Skeletal muscle tissue (tissue), 4 donors: ENCODE results near the gene SLF1. TPM values are rescaled to one million over a fixed set of nuclear protein-coding genes. Genes with fewer than 3 reads are reported as not detected.
A peak's percentile ranks its signal among the peaks of the same experiment; 100 is the strongest.

ENCODE experiments used
- H3K27ac ChIP-seq: one replicate; pipeline ENCODE4 v1.7.0; 2013; ENCODE audit warnings: mild to moderate bottlenecking, low read depth, low read length, inconsistent platforms
- H3K27me3 ChIP-seq, 3 donors: one replicate each; pipeline ENCODE4 v1.7.0; 2013; ENCODE audit warnings: low read length in 3 of 3; ENCODE audit not compliant: control insufficient read depth in 3 of 3, insufficient read depth in 3 of 3
- H3K36me3 ChIP-seq, 3 donors: one replicate each; pipeline ENCODE4 v1.7.0; 2013; ENCODE audit warnings: low read length in 3 of 3; ENCODE audit not compliant: control insufficient read depth in 3 of 3, insufficient read depth in 3 of 3
- H3K4me1 ChIP-seq, 3 donors: one replicate each; pipeline ENCODE4 v1.7.0; 2013; ENCODE audit warnings: low read length in 3 of 3, mild to moderate bottlenecking in 3 of 3; ENCODE audit not compliant: control insufficient read depth in 3 of 3, insufficient read depth in 3 of 3
- H3K4me3 ChIP-seq, 3 donors: one replicate each; pipeline ENCODE4 v1.7.0; 2013; ENCODE audit warnings: low read length in 3 of 3
- H3K9ac ChIP-seq, 3 donors: one replicate each; pipeline ENCODE4 v1.7.0; 2013; ENCODE audit warnings: low read length in 3 of 3, mild to moderate bottlenecking in 3 of 3, moderate library complexity in 2 of 3, low read depth in 1 of 3
- H3K9me3 ChIP-seq, 3 donors: one replicate each; pipeline ENCODE4 v1.7.0; 2013; ENCODE audit warnings: low read length in 3 of 3; ENCODE audit not compliant: control insufficient read depth in 3 of 3
- total RNA-seq: library from RNA; depleted of rRNA; stranded (reverse); fragments of >200 nt; gene quantifications from one replicate; pipeline ENCODE4 v1.2.3, GENCODE V29; 2014
- donor health status: Osteomylitis.

Gene SLF1
- total RNA-seq, 1 donor from 2014 or later, result 10.4 TPM

- no peaks in the 10 kb centered on the region for H3K36me3 ChIP-seq
- H3K4me1 ChIP-seq, result peaks cover 0 to 12% (median 12%) of the 10 kb centered on the region in 3 donors
- H3K9ac ChIP-seq, result peak overlapping the region; percentile 80 to 87 (median 81)
- peak overlapping the region; percentile 88 to 97 (median 90) for H3K4me3 ChIP-seq
- peak overlapping the region; percentile 63 for H3K27ac ChIP-seq
- no peaks in the 10 kb centered on the region for H3K27me3 ChIP-seq
- no peaks in the 10 kb centered on the region for H3K9me3 ChIP-seq
These were observed 408 bp upstream of the SLF1 start for GRCh38 chr5:94618029-94618492.

GRCh38 chr5:94620256-94620655 is 1.8 kb downstream of the SLF1 start:
- Histone ChIP-seq H3K9ac (no peak overlapping the region), H3K27me3 (no peaks in the 10 kb centered on the region), H3K9me3 (no peaks in the 10 kb centered on the region), H3K4me3 (no peak overlapping the region), H3K4me1 (peaks cover 0 to 12% (median 12%) of the 10 kb centered on the region in 3 donors), H3K36me3 (no peaks in the 10 kb centered on the region), H3K27ac (no peak overlapping the region)

GRCh38 chr5:94621763-94622162 is 3.3 kb downstream of the SLF1 start:
- H3K27ac ChIP-seq, result no peak overlapping the region
- H3K9me3 ChIP-seq, result no peaks in the 10 kb centered on the region
- no peaks in the 10 kb centered on the region for H3K36me3 ChIP-seq
- H3K4me3 ChIP-seq, result no peak overlapping the region
- H3K9ac ChIP-seq, result no peak overlapping the region
- peaks cover 0 to 12% (median 12%) of the 10 kb centered on the region in 3 donors for H3K4me1 ChIP-seq
- no peaks in the 10 kb centered on the region for H3K27me3 ChIP-seq

- Histone ChIP-seq H3K9ac (no peak overlapping the region), H3K4me1 (peaks cover 0 to 5% (median 4%) of the 10 kb centered on the region in 3 donors), H3K4me3 (no peak overlapping the region), H3K36me3 (no peaks in the 10 kb centered on the region), H3K27me3 (no peaks in the 10 kb centered on the region), H3K9me3 (no peaks in the 10 kb centered on the region), H3K27ac (no peak overlapping the region)
These were observed 4.5 kb downstream of the SLF1 start for GRCh38 chr5:94623011-94623410.

GRCh38 chr5:94623877-94624276 is 5.4 kb downstream of the SLF1 start:
- H3K4me1 ChIP-seq, result peaks cover 0 to 5% (median 0%) of the 10 kb centered on the region in 3 donors
- no peak overlapping the region for H3K9ac ChIP-seq
- H3K4me3 ChIP-seq, result no peak overlapping the region
- no peaks in the 10 kb centered on the region for H3K27me3 ChIP-seq
- no peak overlapping the region for H3K27ac ChIP-seq
- H3K9me3 ChIP-seq, result no peaks in the 10 kb centered on the region
- no peaks in the 10 kb centered on the region for H3K36me3 ChIP-seq

GRCh38 chr5:94627191-94627590 is 8.7 kb downstream of the SLF1 start:
- H3K4me3 ChIP-seq, result no peak overlapping the region
- H3K4me1 ChIP-seq, result no peaks in the 10 kb centered on the region
- H3K9ac ChIP-seq, result no peak overlapping the region
- peaks cover 0 to 2% (median 0%) of the 10 kb centered on the region in 3 donors for H3K9me3 ChIP-seq
- no peaks in the 10 kb centered on the region for H3K27me3 ChIP-seq
- H3K36me3 ChIP-seq, result peaks cover 0 to 11% (median 4%) of the 10 kb centered on the region in 3 donors
- H3K27ac ChIP-seq, result no peak overlapping the region

GRCh38 chr5:94632024-94632423 is 13.6 kb downstream of the SLF1 start:
- H3K36me3 ChIP-seq, result peaks cover 0 to 11% (median 4%) of the 10 kb centered on the region in 3 donors
- no peak overlapping the region for H3K4me3 ChIP-seq
- H3K27ac ChIP-seq, result no peak overlapping the region
- H3K27me3 ChIP-seq, result no peaks in the 10 kb centered on the region
- peaks cover 0 to 2% (median 0%) of the 10 kb centered on the region in 3 donors for H3K9me3 ChIP-seq
- no peak overlapping the region for H3K9ac ChIP-seq
- no peaks in the 10 kb centered on the region for H3K4me1 ChIP-seq

- H3K4me3 ChIP-seq, result no peak overlapping the region
- peaks cover 0 to 3% (median 0%) of the 10 kb centered on the region in 3 donors for H3K36me3 ChIP-seq
- H3K4me1 ChIP-seq, result no peaks in the 10 kb centered on the region
- no peak overlapping the region for H3K27ac ChIP-seq
- H3K9ac ChIP-seq, result no peak overlapping the region
- no peaks in the 10 kb centered on the region for H3K9me3 ChIP-seq
- H3K27me3 ChIP-seq, result no peaks in the 10 kb centered on the region
These were observed 21.7 kb downstream of the SLF1 start for GRCh38 chr5:94640176-94640575.

- H3K36me3 ChIP-seq, result peaks cover 0 to 6% (median 0%) of the 10 kb centered on the region in 3 donors
- no peaks in the 10 kb centered on the region for H3K27me3 ChIP-seq
- no peak overlapping the region for H3K27ac ChIP-seq
These were observed 26.6 kb downstream of the SLF1 start for GRCh38 chr5:94645053-94645452.

GRCh38 chr5:94646758-94647157 is 28.3 kb downstream of the SLF1 start:
- Histone ChIP-seq H3K27me3 (no peaks in the 10 kb centered on the region), H3K9me3 (no peaks in the 10 kb centered on the region), H3K27ac (no peak overlapping the region), H3K4me3 (no peak overlapping the region), H3K36me3 (peaks cover 0 to 6% (median 0%) of the 10 kb centered on the region in 3 donors), H3K4me1 (no peaks in the 10 kb centered on the region), H3K9ac (no peak overlapping the region)

More at GRCh38 chr5:94645053-94645452, 26.6 kb downstream of the SLF1 start:
- Histone ChIP-seq H3K4me1 (no peaks in the 10 kb centered on the region), H3K9ac (no peak overlapping the region), H3K9me3 (no peaks in the 10 kb centered on the region), H3K4me3 (no peak overlapping the region)
